ENCODE measurements around the gene EIF1AX.

GRCh38 chrX:20116577-20117240 lies 24.9 kb downstream of the EIF1AX start, which contains the start of gene MAP7D2:
- TF ChIP-seq CTCF (conservative IDR thresholded peaks at IDR 0.05 in 1 of 2, IDR thresholded peaks at IDR 0.05 in 1 of 2; ENCODE audit: low read depth in 1 of 2, low read length in 2 of 2) (no peak), EZH2 (IDR thresholded peaks at IDR 0.05; ENCODE audit: low read length, missing control alignments) (no peak)
